Aorta (tissue), 5 donors: ENCODE measurements around the gene SLC52A3. TPM values are rescaled to one million over a fixed set of nuclear protein-coding genes. Genes with fewer than 3 reads are reported as not detected.
"Not testable (repeated sequence)": the region's sequence is repeated elsewhere in the genome, so short reads cannot be mapped to it uniquely, and the experiment has no call there.

Experiments
- ATAC-seq: fragments of 200-7000 bp; cut with Tn5 transposase; one replicate; pipeline ENCODE4 v1.9.1; 2022; ENCODE audit warnings: moderate library complexity; ENCODE audit not compliant: low FRiP score
- DNase-seq, 2 donors: peaks; one replicate each; pipeline ENCODE4 v3.0.0-alpha.2; 2020
- H3K27ac ChIP-seq, 2 donors: one replicate each; pipeline ENCODE4 v1.5.1; 2013; ENCODE audit warnings: low read length in 2 of 2, mild to moderate bottlenecking in 2 of 2, moderate library complexity in 2 of 2, control low read depth in 1 of 2, inconsistent platforms in 1 of 2, low read depth in 1 of 2
- H3K27me3 ChIP-seq, 2 donors: one replicate each; pipeline ENCODE4 v1.6.1; 2013; ENCODE audit warnings: control low read depth in 1 of 2, low read length in 1 of 2, mild to moderate bottlenecking in 1 of 2, moderate library complexity in 1 of 2; ENCODE audit not compliant: insufficient read depth in 2 of 2, control insufficient read depth in 1 of 2
- H3K36me3 ChIP-seq, 2 donors: one replicate each; pipeline ENCODE4 v1.6.1; 2013; ENCODE audit warnings: control low read depth in 1 of 2, low read length in 1 of 2, mild to moderate bottlenecking in 1 of 2; ENCODE audit not compliant: insufficient read depth in 2 of 2, control insufficient read depth in 1 of 2
- H3K4me1 ChIP-seq, 2 donors: one replicate each; pipeline ENCODE4 v1.6.1; 2013; ENCODE audit warnings: low read length in 2 of 2, control low read depth in 1 of 2, mild to moderate bottlenecking in 1 of 2, moderate library complexity in 1 of 2; ENCODE audit not compliant: insufficient read depth in 2 of 2, control insufficient read depth in 1 of 2
- H3K4me3 ChIP-seq, 2 donors: one replicate each; pipeline ENCODE4 v1.5.1; 2013; ENCODE audit warnings: low read length in 2 of 2, control low read depth in 1 of 2, mild to moderate bottlenecking in 1 of 2
- H3K9me3 ChIP-seq: one replicate; pipeline ENCODE4 v1.6.1; 2013; ENCODE audit warnings: mild to moderate bottlenecking, low read length; ENCODE audit not compliant: control insufficient read depth
- WGBS, 2 donors: extraction: QIAGEN DNeasy Blood & Tissue Kit; methylation state at CpG; one replicate each; pipeline ENCODE4 v1.1.7; 2013; 5-methylcytosine and 5-hydroxymethylcytosine counted together
- intact Hi-C, 2 donors: fragments of 100-400 bp; cut with DNase I; formaldehyde crosslinking; loops; one replicate each; pipeline versions ENCODE4 v1.14.2 to v1.15.0; 2022
- polyA plus RNA-seq, 2 donors: library from polyadenylated mRNA; stranded (reverse); fragments of 200-250 nt; gene quantifications; one replicate each; pipeline ENCODE4 v1.2.3, GENCODE V29; 2013
- total RNA-seq, 2 donors: library from RNA; stranded (reverse); fragmentation: NEBNext Ultra II Directional; extraction: Animal tissue kit (Norgen Biotek cat#: 25700); gene quantifications; one replicate each; pipeline ENCODE4 v1.2.1, GENCODE V29; 2021
- donor health status: healthy with polysubstance abuse.
- donor health status: Bipolar disorder and iron deficiency.
- donor health status: DM: no; HTN: no; CAD: no.
- donor health status: DM: no; HTN: no; CAD: no.
- donor health status: DM: yes; HTN: yes; CAD: no.

SLC52A3 gene
- total and polyA plus RNA-seq, 4 donors, result 0.25 to 0.78 (median 0.69) TPM; not detected in 1

DNA sequence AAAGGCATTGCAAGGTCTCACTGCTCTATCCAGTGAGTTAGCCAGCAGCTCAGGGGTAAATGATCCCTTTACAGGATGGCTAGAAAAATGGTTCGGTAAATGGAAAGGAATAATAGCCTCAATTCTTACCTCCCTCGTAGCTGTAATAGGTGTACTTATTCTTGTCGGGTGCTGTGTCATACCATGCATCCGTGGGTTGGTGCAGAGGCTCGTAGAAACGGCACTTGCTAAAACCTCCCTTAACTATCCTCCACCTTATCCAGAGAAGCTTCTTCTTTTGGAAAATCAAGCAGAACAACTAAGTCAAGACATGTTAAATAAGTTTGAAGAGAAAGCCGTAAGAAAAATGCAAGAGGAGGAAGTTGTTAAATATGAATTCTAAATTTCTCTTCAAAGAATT lies 31.7 kb upstream of the SLC52A3 start:
- 88 to 89% methylated on average over 7 of the region's 7 CpGs for WGBS, 2 donors
- intact Hi-C loops, result not testable (repeated sequence)

DNA sequence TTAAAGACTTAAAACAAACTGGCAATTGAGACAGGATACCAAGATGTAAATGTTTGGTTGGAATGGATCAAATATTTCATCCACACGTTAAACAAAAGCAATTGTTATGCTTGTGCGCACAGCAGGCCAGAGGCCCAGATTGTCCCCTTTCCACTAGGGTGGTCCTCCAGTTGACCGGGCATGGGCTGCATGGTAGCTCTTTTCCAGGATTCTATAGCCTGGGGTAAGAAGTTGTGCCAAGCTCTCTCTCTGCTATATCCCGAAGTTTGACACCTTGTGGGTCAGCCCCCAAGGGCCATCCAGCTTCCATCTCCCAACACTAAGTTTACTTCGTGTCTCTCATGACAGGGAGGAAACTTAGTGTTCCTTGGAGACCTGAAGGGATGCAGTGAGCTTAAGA lies 30.4 kb upstream of the SLC52A3 start:
- H3K9me3 ChIP-seq, H3K27ac ChIP-seq, intact Hi-C loops, DNase-seq, H3K4me1 ChIP-seq, H3K27me3 ChIP-seq, H3K4me3 ChIP-seq, ATAC-seq, H3K36me3 ChIP-seq: not testable (repeated sequence)
- WGBS, 2 donors, result 77 to 78% methylated on average over 5 of the region's 5 CpGs

More for the DNA sequence above, 31.7 kb upstream of the SLC52A3 start:
- not testable (repeated sequence) for DNase-seq, H3K27me3 ChIP-seq, H3K9me3 ChIP-seq, ATAC-seq, H3K36me3 ChIP-seq, H3K4me1 ChIP-seq, H3K27ac ChIP-seq, H3K4me3 ChIP-seq

DNA sequence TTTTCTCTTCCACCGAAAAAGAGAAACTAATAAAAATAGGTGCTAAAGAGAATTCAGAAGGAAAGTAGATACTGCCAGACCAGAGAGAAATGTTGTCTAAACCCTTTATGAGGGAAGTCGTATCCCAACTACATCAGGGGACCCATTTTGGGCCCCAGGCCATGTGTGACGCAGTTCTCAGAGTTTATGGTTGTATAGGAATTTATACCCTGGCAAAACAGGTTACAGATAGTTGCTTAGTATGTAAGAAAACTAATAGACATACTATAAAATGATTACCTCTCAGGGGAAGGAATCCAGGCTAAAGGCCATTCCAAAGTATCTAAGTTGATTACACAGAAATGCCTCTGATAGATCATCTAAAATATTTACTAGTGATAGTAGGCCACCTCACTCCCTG lies 28.6 kb upstream of the SLC52A3 start:
- DNase-seq (no peak), ATAC-seq (no peak)
- Histone ChIP-seq H3K4me3 (no peak overlapping the region), H3K9me3 (peaks cover 4% of the 10 kb centered on the region), H3K27me3 (no peaks in the 10 kb centered on the region), H3K36me3 (no peaks in the 10 kb centered on the region), H3K4me1 (no peaks in the 10 kb centered on the region), H3K27ac (no peak overlapping the region)
- intact Hi-C loops, result no loop called here
- WGBS, 2 donors, result 81 to 84% methylated on average over 3 of the region's 3 CpGs

DNA sequence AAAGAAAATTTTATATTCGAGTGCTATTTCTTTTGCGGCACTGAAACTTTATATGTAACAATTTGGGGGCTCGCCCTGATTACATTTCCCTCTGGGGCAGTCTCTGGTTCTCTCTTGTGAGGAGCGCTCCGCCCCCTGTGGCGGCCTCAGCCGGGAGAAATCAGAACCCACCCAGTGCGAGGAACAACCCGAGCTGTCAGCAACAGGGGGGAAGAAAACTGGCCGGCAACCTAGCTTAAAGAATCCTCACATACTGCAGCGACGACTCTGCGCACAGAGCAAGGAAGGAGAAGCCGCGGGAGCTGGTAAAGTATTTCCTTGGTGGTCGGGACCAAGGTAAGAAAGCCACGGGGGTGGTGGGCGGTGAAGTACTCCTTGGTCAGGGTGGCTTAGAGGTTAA lies 23.9 kb upstream of the SLC52A3 start:
- Histone ChIP-seq H3K27me3 (no peaks in the 10 kb centered on the region), H3K4me1 (no peaks in the 10 kb centered on the region), H3K9me3 (peaks cover 6% of the 10 kb centered on the region), H3K27ac (no peak overlapping the region), H3K36me3 (no peaks in the 10 kb centered on the region), H3K4me3 (no peak overlapping the region)
- no peak for DNase-seq
- intact Hi-C loops, result no loop called here
- no peak for ATAC-seq
- 92% methylated on average over 18 of the region's 18 CpGs for WGBS, 2 donors

DNA sequence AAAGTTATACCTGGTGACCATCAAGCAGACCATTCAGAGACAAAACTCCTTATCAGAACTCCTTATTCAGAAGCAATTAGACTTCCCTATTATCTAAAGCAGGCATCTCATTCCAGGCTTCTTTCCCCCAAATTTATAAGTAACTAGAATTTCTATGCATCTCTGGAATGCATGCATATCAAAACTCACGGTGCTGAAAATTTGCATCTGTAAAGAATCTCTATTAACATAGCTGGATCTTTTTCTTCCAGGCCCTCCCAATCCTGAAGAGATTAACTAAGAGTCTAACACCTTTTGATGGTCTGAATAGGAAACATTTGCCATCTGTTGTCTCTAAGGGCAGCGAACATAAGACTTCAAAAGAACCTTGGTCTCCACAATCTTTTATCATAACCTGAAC lies 22.8 kb upstream of the SLC52A3 start:
- no peak overlapping the region for H3K27ac ChIP-seq
- H3K27me3 ChIP-seq, result no peaks in the 10 kb centered on the region
- DNase-seq (no peak), ATAC-seq (no peak)
- no peaks in the 10 kb centered on the region for H3K4me1 ChIP-seq
- peaks cover 6% of the 10 kb centered on the region for H3K9me3 ChIP-seq
- no peaks in the 10 kb centered on the region for H3K36me3 ChIP-seq
- no peak overlapping the region for H3K4me3 ChIP-seq
- 44 to 48% methylated on average over 2 of the region's 2 CpGs for WGBS, 2 donors
- intact Hi-C loops, result no loop called here

DNA sequence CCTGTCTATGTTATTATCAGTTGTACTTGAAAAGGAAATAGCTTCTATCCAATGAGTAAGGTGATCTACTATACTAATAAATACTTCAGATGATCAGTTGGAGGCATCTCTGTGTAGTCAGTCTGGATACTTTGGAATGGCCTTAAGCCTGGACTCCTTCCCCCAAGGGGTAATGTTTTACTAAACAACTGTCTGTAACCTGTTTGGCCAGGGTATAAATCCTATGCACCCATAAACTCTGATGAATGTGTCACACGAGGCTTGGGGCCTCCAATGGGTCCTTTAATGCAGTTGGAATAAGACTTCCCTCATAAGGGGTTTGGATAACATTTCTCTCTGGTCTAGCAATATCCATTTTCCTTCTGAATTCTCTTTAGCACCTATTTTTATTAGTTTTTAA lies 19.5 kb upstream of the SLC52A3 start:
- no peaks in the 10 kb centered on the region for H3K36me3 ChIP-seq
- H3K4me1 ChIP-seq, result no peaks in the 10 kb centered on the region
- H3K4me3 ChIP-seq, result no peak overlapping the region
- DNase-seq (no peak), ATAC-seq (no peak)
- H3K9me3 ChIP-seq, result peaks cover 6% of the 10 kb centered on the region
- no peaks in the 10 kb centered on the region for H3K27me3 ChIP-seq
- WGBS, 2 donors, result 13 to 16% methylated on average over 1 of the region's 1 CpG
- intact Hi-C loops, result no loop called here
- H3K27ac ChIP-seq, result no peak overlapping the region

DNA sequence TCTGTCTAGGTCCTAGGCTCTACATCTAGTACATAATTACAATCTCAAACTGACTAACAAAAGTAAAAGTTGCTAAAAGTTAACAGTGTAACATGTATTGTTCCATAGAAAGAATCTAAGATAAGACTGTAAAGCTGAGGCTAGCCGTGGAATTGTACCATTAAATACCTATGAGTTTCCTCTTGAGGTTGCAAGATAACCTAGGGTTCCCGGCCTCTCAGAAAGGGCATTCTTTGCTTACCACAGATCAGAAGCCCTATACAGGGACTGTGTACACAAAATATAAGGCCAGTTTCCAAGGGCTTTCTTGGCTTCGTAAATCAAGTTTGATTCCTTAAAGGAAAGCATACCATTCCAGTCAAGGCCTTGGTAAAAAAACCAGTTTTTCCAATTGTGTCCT lies 11.5 kb upstream of the SLC52A3 start:
- no peak for DNase-seq
- H3K4me3 ChIP-seq, result no peak overlapping the region
- H3K27ac ChIP-seq, result no peak overlapping the region
- ATAC-seq, result no peak
- H3K36me3 ChIP-seq, result no peaks in the 10 kb centered on the region
- WGBS, 2 donors, result 42 to 51% methylated on average over 3 of the region's 3 CpGs
- H3K4me1 ChIP-seq, result no peaks in the 10 kb centered on the region
- H3K27me3 ChIP-seq, result no peaks in the 10 kb centered on the region
- intact Hi-C loops, result no loop called here
- peaks cover 1% of the 10 kb centered on the region for H3K9me3 ChIP-seq

DNA sequence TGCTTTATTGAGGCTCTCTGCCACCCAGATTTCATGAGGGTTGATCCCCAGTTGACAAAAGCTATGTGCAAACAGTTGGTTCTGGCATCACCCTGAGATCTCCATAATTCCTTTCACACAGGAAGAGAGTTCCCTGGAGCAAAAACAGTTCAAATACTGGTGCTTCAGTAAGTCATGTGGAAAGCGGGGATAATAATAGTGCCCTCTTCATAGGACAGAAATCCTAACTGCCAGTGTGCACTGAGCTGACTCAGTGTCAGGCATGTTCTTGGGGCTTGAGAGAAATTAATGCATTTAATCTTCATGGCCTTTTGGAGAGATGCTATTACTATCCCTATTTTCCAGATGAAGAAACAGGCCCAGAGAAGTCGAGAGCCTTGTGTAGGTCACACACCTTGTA lies 7.9 kb upstream of the SLC52A3 start:
- no peak for DNase-seq
- Histone ChIP-seq H3K27me3 (no peaks in the 10 kb centered on the region), H3K36me3 (no peaks in the 10 kb centered on the region), H3K27ac (no peak overlapping the region), H3K9me3 (peaks cover 1% of the 10 kb centered on the region), H3K4me1 (no peaks in the 10 kb centered on the region), H3K4me3 (no peak overlapping the region)
- ATAC-seq, result no peak
- intact Hi-C loops, result no loop called here
- 71 to 76% methylated on average over 2 of the region's 2 CpGs for WGBS, 2 donors

DNA sequence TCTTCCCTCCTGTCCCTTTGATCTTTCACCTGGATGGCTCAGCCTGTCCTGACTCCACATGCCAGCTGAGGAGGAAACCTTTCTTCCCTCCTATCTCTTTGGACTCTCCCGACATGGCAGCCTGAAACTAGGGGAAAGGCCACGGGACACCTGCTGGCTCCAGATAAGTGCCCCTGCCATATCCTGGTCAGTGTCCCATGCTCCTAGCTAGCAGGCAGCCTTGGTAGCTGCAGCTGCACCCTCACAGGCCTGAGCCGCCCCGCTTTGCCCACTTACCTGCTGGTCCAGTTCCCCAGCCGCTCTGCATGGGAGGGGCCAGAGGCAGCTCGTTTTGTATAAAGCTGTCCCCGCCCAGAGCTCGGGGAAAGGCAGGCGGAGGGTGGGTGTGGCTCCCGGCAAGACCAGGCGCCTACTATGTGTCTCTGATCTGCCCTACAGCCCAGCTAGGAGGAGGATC lies 7.4 kb upstream of the SLC52A3 start:
- no peak for ATAC-seq
- Histone ChIP-seq H3K27me3 (no peaks in the 10 kb centered on the region), H3K9me3 (peaks cover 3% of the 10 kb centered on the region), H3K27ac (no peak overlapping the region), H3K4me1 (no peaks in the 10 kb centered on the region), H3K4me3 (no peak overlapping the region), H3K36me3 (no peaks in the 10 kb centered on the region)
- intact Hi-C loops, result no loop called here
- WGBS, 2 donors, result 9 to 22% methylated on average over 11 of the region's 11 CpGs
- DNase-seq, result no peak
